HG03280 (cell line): ENCODE data around the gene OR11H7.
"Not testable (repeated sequence)": the region's sequence is repeated elsewhere in the genome, so short reads cannot be mapped to it uniquely, and the experiment has no call there.

Experiments
- ATAC-seq: cut with Tn5 transposase; IDR thresholded peaks from one replicate; pipeline ENCODE4 v1.9.1; 2021; ENCODE audit warnings: mild to moderate bottlenecking, moderate library complexity; ENCODE audit not compliant: unreplicated experiment

Gene OR11H7

GRCh38 chr14:20228681-20229080 lies at the start of gene OR11H7:
OR11H7 (plus strand) TSS chr14:20228981.
- no peak for ATAC-seq

GRCh38 chr14:20179218-20179617 lies 49.6 kb upstream of the OR11H7 start:
- no peak for ATAC-seq

- no peak for ATAC-seq
Measured at GRCh38 chr14:20179880-20180279, 48.9 kb upstream of the OR11H7 start.

GRCh38 chr14:20180486-20180885 lies 48.3 kb upstream of the OR11H7 start:
- ATAC-seq, result no peak

- no peak for ATAC-seq
Measured at GRCh38 chr14:20184181-20184580, 44.6 kb upstream of the OR11H7 start.

- ATAC-seq, result no peak
Measured at GRCh38 chr14:20190596-20190995, 38.2 kb upstream of the OR11H7 start, which contains the start of gene OR11G2. OR11G2 (plus strand) TSS chr14:20190896; CDS start chr14:20197438, 6,542 bp downstream.

- no peak for ATAC-seq
Measured at GRCh38 chr14:20191396-20191795, 37.4 kb upstream of the OR11H7 start.

GRCh38 chr14:20194101-20194500 lies 34.7 kb upstream of the OR11H7 start:
- no peak for ATAC-seq

- not testable (repeated sequence) for ATAC-seq
Measured at GRCh38 chr14:20195170-20195569, 33.6 kb upstream of the OR11H7 start.

GRCh38 chr14:20195911-20196310 lies 32.9 kb upstream of the OR11H7 start:
- no peak for ATAC-seq

GRCh38 chr14:20197459-20197858 lies 31.3 kb upstream of the OR11H7 start:
- ATAC-seq, result no peak

- no peak for ATAC-seq
Measured at GRCh38 chr14:20198991-20199390, 29.8 kb upstream of the OR11H7 start.

- no peak for ATAC-seq
Measured at GRCh38 chr14:20204721-20205120, 24.1 kb upstream of the OR11H7 start.

GRCh38 chr14:20209595-20209994 lies 19.2 kb upstream of the OR11H7 start:
- ATAC-seq, result no peak

- ATAC-seq, result not testable (repeated sequence)
Measured at GRCh38 chr14:20212406-20212805, 16.4 kb upstream of the OR11H7 start.

- ATAC-seq, result no peak
Measured at GRCh38 chr14:20215196-20215595, 13.6 kb upstream of the OR11H7 start.

- no peak for ATAC-seq
Measured at GRCh38 chr14:20219033-20219432, 9.7 kb upstream of the OR11H7 start.

- ATAC-seq, result no peak
Measured at GRCh38 chr14:20223410-20223809, 5.4 kb upstream of the OR11H7 start, which contains the start of gene OR11H6. OR11H6 (plus strand) TSS chr14:20223710; CDS start chr14:20223710, 0 bp downstream.

GRCh38 chr14:20235415-20235814 lies 6.6 kb downstream of the OR11H7 start:
- not testable (repeated sequence) for ATAC-seq

- ATAC-seq, result no peak
Measured at GRCh38 chr14:20247646-20248246, 19.0 kb downstream of the OR11H7 start.

- ATAC-seq, result no peak
Measured at GRCh38 chr14:20262642-20263128, 33.9 kb downstream of the OR11H7 start.

GRCh38 chr14:20264361-20264760 lies 35.6 kb downstream of the OR11H7 start:
- not testable (repeated sequence) for ATAC-seq

GRCh38 chr14:20274062-20274461 lies 45.3 kb downstream of the OR11H7 start:
- ATAC-seq, result no peak
